DMS114 treated with DMSO at 0.1 percent for 48 hours (cell line): ENCODE results near the gene PARVB.

ENCODE experiments used
- DNase-seq: peaks from one replicate; lab custom pipeline; 2025; ENCODE audit not compliant: unreplicated experiment; lab: John Stamatoyannopoulos, UW

PARVB gene

GRCh38 chr22:44192816-44193534, 168.9 kb downstream of the PARVB start:
- no peak for DNase-seq

GRCh38 chr22:44193535-44193891, 169.4 kb downstream of the PARVB start:
- no peak for DNase-seq

GRCh38 chr22:44194569-44194968, 170.5 kb downstream of the PARVB start:
- no peak for DNase-seq

GRCh38 chr22:44195189-44195871, 171.2 kb downstream of the PARVB start:
- no peak for DNase-seq

- no peak for DNase-seq
Observed at GRCh38 chr22:44196241-44196640, 172.1 kb downstream of the PARVB start.

- DNase-seq = no peak
Observed at GRCh38 chr22:44196731-44197131, 172.6 kb downstream of the PARVB start.

- no peak for DNase-seq
Observed at GRCh38 chr22:44197271-44197670, 173.2 kb downstream of the PARVB start.

- DNase-seq = no peak
Observed at GRCh38 chr22:44199164-44199563, 175.1 kb downstream of the PARVB start.

- no peak for DNase-seq
Observed at GRCh38 chr22:44199866-44200265, 175.8 kb downstream of the PARVB start.

- no peak for DNase-seq
Observed at GRCh38 chr22:44200451-44200850, 176.3 kb downstream of the PARVB start.

- DNase-seq = no peak
Observed at GRCh38 chr22:44200855-44201550, 176.9 kb downstream of the PARVB start.

- no peak for DNase-seq
Observed at GRCh38 chr22:44201665-44202064, 177.6 kb downstream of the PARVB start.

- DNase-seq = no peak
Observed at GRCh38 chr22:44202261-44202789, 178.2 kb downstream of the PARVB start.

- DNase-seq = no peak
Observed at GRCh38 chr22:44203203-44203602, 179.1 kb downstream of the PARVB start.

GRCh38 chr22:44204739-44205515, 180.8 kb downstream of the PARVB start:
- no peak for DNase-seq

GRCh38 chr22:44205516-44206329, 181.6 kb downstream of the PARVB start:
- no peak for DNase-seq

GRCh38 chr22:44206330-44206645, 182.2 kb downstream of the PARVB start:
- no peak for DNase-seq

GRCh38 chr22:44206696-44207095, 182.6 kb downstream of the PARVB start:
- no peak for DNase-seq

- DNase-seq = no peak
Observed at GRCh38 chr22:44207173-44207980, 183.3 kb downstream of the PARVB start.

- no peak for DNase-seq
Observed at GRCh38 chr22:44207981-44208317, 183.8 kb downstream of the PARVB start.
